ENCODE data around the gene MLH3.

MLH3 gene

DNA sequence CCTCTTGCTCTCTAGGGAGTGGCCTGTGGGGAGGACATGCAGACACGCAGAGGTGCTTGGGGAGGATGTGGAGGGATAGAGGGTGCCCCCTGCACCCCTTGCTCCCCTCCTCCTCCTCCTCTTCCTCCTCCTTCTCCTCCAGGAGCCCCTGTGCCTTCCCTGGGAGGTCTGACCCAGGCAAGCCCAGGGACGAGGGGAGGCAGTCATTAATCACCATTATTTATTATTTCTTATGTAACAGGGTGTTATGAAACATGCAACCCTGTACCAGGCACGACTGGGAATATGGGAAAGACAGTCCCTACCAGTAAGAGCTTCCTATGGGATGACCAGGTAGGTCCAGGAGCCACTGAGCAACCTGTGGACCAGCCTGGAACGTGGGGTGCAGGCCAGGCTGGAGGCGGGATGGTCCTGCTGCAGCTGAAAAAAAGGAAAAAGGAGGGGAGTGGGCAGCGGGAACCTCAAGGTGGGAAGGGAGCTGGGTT is 73.3 kb downstream of the MLH3 start:
- H3K9me3 ChIP-seq (ENCODE audit: insufficient read depth, low read depth, low read length): no peaks in the 10 kb centered on the region
- no peak overlapping the region for H3K27ac ChIP-seq (ENCODE audit: low read depth, low read length)
- H3K4me1 ChIP-seq (ENCODE audit: insufficient read depth, low read length): peaks cover 45% of the 10 kb centered on the region
- H3K36me3 ChIP-seq (ENCODE audit: insufficient read depth, low read length): no peaks in the 10 kb centered on the region
- no peak overlapping the region for H3K4me3 ChIP-seq (ENCODE audit: low read length)
- no peaks in the 10 kb centered on the region for H3K27me3 ChIP-seq (ENCODE audit: insufficient read depth, low read length)
- H3K9ac ChIP-seq (ENCODE audit: low read depth, low read length): no peak overlapping the region
- 65% methylated on average over 4 of the region's 6 CpGs for WGBS

DNA sequence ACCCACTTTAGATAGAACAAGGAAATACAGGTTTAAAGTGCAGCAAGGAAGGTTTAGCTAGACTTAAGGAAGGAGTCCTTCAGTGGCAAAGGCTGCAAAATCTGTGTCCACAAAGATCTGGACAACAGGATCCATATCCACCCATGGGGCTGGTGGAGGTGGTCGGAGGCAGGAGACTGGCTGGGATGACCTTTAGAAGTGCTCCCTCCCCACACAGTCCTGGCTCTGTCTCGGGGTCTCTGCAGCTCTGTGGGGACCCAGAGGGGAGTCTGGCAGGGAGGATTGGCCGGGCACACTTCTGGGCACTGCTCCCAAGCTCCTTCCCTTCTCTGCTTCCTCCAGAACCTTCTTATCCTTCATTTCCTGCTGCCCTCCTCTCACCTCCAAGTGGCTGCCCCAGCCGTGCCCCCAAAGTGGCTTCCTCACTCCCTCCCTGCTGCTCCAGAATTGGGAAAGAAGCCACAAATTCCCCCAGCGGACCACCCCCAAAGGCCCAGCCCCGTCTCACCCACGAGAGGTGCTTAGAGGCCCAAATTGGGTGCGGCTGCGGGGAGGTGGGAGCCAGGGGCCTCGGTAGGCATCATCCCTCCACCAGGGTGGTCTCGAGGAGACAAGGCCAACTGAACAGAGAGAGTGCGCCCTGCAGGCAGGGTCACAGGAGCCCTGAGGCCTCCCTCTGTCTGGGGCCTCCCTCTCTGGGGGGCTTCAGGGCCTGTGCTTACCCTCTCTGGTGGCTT is 73.9 kb downstream of the MLH3 start:
- no peak overlapping the region for H3K27ac ChIP-seq (ENCODE audit: low read depth, low read length)
- H3K4me1 ChIP-seq (ENCODE audit: insufficient read depth, low read length): peaks cover 45% of the 10 kb centered on the region
- no peaks in the 10 kb centered on the region for H3K27me3 ChIP-seq (ENCODE audit: insufficient read depth, low read length)
- H3K9ac ChIP-seq (ENCODE audit: low read depth, low read length): no peak overlapping the region
- H3K9me3 ChIP-seq (ENCODE audit: insufficient read depth, low read depth, low read length): no peaks in the 10 kb centered on the region
- WGBS: 91% methylated on average over 12 of the region's 12 CpGs
- H3K4me3 ChIP-seq (ENCODE audit: low read length): no peak overlapping the region
- no peaks in the 10 kb centered on the region for H3K36me3 ChIP-seq (ENCODE audit: insufficient read depth, low read length)

DNA sequence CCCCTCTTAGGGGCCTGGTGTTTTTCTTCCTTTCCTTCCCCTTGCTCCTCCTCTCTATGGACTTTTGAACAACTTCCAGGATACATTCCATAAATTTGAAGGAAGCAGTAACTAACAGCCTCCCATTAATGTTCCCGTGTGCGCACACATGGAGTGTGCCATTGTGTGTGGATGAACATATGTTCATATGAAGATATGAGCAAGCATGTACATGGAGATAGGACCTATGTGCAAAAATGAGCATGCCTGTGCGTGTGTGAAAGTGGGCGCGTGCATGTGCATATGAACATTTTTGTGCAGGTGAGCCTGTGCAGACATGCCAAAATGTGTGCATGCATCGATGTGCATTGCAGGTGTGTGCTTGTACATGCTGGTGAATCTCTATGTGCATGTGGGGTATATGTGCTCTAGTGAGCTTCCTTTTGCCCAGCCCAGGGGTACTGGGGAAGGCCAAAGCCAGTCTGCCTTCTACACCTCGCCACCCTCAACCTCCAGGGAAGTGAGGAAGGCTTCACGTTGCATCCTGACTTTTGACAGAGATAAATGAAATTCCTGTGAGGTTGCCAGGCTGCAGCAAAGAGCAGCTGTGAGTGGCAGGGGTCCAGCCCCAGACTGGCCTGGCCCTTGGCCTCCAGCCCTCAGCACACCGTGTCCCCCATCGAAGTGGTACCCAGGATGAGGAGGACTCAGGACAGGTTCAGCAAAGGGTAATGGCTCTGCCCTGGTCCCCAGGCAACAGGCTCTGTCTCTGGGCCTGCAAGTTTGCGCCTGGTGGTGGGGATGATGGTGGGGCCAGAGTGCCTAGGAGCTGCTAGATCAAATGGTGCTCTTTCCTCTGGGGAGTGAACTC is 74.8 kb downstream of the MLH3 start:
- Histone ChIP-seq H3K4me1 (ENCODE audit: insufficient read depth, low read length) (peaks cover 45% of the 10 kb centered on the region), H3K27ac (ENCODE audit: low read depth, low read length) (no peak overlapping the region), H3K9me3 (ENCODE audit: insufficient read depth, low read depth, low read length) (no peaks in the 10 kb centered on the region), H3K36me3 (ENCODE audit: insufficient read depth, low read length) (no peaks in the 10 kb centered on the region), H3K9ac (ENCODE audit: low read depth, low read length) (no peak overlapping the region), H3K4me3 (ENCODE audit: low read length) (no peak overlapping the region), H3K27me3 (ENCODE audit: insufficient read depth, low read length) (no peaks in the 10 kb centered on the region)
- WGBS: 94% methylated on average over 11 of the region's 11 CpGs

DNA sequence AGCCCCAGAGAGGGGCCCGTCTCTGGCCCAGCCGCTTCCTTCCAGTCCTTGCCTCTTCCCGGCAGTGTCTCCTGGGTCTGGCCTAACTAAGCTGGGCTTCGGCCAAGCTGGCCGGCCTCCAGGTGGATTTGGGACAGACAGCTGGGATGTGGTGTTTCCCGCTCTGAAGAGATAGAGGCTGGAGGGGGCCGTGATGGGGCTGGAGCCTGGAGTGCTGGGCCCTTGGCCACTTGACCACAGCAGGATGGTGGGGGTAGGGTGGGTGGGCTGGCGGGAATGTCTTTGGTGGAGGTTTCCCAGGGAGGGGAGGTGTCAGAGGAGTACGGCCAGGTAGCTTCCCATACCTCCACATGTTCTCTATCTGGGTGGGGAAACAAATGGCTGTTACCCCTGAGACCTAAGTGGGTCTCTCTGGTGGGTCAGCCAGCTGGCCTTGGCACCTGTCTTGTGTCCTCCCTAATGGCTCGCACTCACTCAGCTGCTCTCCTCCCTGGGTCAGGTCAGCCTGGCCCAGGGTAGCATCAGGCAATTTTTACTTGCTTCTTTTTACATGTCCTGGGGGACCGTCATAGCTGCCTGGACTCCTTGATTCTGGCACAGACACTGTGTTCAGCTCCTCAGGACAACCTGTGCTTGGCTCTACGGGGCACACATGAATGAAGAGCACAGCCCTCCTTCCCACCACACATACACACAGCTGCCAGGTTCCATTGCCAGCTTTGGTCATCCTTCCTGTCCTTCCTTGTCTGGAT is 76.0 kb downstream of the MLH3 start:
- peaks cover 36% of the 10 kb centered on the region for H3K4me1 ChIP-seq (ENCODE audit: insufficient read depth, low read length)
- no peaks in the 10 kb centered on the region for H3K36me3 ChIP-seq (ENCODE audit: insufficient read depth, low read length)
- WGBS: 80% methylated on average over 11 of the region's 12 CpGs
- H3K9me3 ChIP-seq (ENCODE audit: insufficient read depth, low read depth, low read length): no peaks in the 10 kb centered on the region
- H3K4me3 ChIP-seq (ENCODE audit: low read length): no peak overlapping the region
- no peak overlapping the region for H3K27ac ChIP-seq (ENCODE audit: low read depth, low read length)
- H3K9ac ChIP-seq (ENCODE audit: low read depth, low read length): no peak overlapping the region
- H3K27me3 ChIP-seq (ENCODE audit: insufficient read depth, low read length): no peaks in the 10 kb centered on the region

DNA sequence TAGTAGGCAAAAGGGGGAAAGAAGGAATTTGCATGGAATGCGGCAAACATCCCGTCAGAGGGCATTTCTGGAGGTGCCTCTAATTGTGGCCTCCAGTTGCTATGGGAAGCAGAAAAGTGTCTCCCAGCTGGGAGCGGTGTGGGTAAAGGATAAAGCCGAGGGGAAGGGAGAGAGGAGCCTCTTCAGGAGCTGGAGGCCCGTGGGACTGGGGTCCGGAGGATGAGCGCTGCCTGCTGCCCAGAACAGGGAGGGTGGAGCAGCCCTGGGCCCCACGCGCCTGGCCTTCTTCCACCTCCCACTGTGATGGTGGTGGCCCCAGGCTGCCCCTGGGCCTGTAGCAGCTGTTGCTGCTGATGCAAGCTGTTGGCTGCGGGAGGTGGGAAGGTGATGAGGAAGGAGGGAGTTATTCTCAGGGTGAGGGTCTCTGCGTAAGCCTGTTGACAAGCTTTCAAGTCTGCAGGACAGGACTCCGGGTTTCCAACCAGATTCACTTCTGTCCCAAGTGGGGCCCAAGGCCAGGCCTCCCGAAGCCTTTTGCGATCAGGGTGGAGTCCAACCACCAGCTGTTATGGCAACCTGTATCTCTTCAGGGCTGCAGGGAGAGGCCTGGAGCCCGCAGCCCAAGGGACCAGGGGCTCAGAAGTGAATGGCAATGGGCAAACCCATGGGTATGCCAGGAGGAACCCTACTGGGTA is 76.8 kb downstream of the MLH3 start:
- no peak overlapping the region for H3K9ac ChIP-seq (ENCODE audit: low read depth, low read length)

DNA sequence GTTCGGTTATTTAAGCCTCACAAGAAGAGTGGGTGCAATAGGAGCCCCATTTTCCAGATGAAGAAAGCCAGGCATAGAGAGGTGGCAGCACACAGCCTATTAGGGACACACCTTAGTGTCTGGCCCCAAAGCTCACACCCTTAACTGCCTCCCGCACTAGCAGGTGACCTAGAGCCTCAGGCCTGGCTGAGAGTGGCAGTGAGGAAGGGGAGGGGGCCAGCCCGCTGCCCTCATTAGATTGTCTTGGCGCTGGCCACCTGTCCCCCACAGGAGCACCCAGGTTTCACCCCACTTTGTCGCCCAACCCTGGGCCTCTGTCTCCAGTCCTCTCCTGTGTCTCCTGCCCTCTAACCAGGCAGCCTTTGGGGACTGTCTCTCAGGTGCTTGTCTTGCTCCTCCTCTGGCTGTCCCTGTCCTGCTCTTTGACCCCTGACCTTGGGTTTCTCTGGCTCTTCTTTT is 77.3 kb downstream of the MLH3 start:
- Histone ChIP-seq H3K4me1 (ENCODE audit: insufficient read depth, low read length) (peaks cover 23% of the 10 kb centered on the region), H3K27ac (ENCODE audit: low read depth, low read length) (no peak overlapping the region), H3K9ac (ENCODE audit: low read depth, low read length) (no peak overlapping the region), H3K4me3 (ENCODE audit: low read length) (no peak overlapping the region), H3K9me3 (ENCODE audit: insufficient read depth, low read depth, low read length) (no peaks in the 10 kb centered on the region), H3K36me3 (ENCODE audit: insufficient read depth, low read length) (no peaks in the 10 kb centered on the region), H3K27me3 (ENCODE audit: insufficient read depth, low read length) (no peaks in the 10 kb centered on the region)
- WGBS: 88% methylated on average over 5 of the region's 5 CpGs

More for the DNA sequence above, 76.8 kb downstream of the MLH3 start:
- Histone ChIP-seq H3K9me3 (ENCODE audit: insufficient read depth, low read depth, low read length) (no peaks in the 10 kb centered on the region), H3K4me1 (ENCODE audit: insufficient read depth, low read length) (peaks cover 29% of the 10 kb centered on the region), H3K27me3 (ENCODE audit: insufficient read depth, low read length) (no peaks in the 10 kb centered on the region), H3K36me3 (ENCODE audit: insufficient read depth, low read length) (no peaks in the 10 kb centered on the region), H3K27ac (ENCODE audit: low read depth, low read length) (no peak overlapping the region), H3K4me3 (ENCODE audit: low read length) (no peak overlapping the region)
- 72% methylated on average over 15 of the region's 15 CpGs for WGBS

DNA sequence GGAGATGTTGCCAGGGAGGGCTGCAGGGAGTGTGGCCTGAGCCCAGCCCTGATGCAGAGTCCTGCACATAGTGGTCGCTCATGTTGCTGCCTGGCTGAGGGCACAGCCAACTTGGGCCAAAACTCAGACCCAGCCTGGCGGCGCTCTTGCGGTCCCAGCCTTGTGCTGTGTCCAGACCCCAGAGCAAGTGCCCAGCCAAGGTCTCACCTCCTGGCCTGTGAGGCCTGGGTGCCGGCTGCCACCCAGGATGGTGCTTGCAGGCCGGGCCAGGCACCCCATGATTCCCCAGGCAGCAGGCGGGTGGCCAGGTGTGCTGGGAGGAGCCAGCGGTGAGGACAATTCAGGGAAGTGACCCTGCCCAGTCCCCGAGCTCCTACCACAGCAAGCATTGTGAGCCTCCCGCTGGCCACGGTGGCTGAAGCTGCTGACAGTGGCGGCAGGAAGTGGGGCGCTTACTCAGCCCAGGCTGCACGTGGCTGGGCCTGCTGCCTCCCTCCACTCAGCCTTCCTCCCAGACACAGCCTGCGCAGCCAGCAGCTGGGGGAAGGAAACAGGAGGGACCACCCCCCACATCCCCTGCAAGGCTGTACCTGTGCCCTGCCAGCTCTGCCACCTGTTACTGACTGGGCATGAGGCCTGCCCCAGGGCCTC is 78.1 kb downstream of the MLH3 start:
- Histone ChIP-seq H3K27ac (ENCODE audit: low read depth, low read length) (no peak overlapping the region), H3K4me1 (ENCODE audit: insufficient read depth, low read length) (peaks cover 16% of the 10 kb centered on the region)
- 87% methylated on average over 15 of the region's 15 CpGs for WGBS

DNA sequence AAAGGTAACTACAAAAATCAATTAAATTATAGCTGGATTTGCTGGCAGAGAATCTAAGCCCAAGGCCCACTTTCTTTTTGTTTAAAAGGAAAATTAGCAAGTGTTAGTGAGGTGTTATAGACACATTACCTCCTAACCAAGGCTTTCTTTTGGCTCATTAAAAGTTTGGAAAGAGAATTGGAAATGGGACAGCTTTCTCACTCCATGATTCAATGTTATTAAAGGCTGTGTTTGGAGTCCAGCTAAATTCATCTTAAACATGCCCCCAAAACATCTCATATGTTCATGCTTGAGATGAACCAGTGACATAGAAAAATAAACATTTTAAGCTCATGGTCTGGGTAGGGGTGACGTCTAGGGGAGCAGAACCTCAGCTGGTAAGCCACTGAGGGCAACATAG is 82.5 kb downstream of the MLH3 start:
- Histone ChIP-seq H3K4me3 (ENCODE audit: low read length) (no peak overlapping the region), H3K4me1 (ENCODE audit: insufficient read depth, low read length) (peaks cover 4% of the 10 kb centered on the region; the same call in 1 of the 2 replicates), H3K27ac (ENCODE audit: low read depth, low read length) (no peak overlapping the region), H3K27me3 (ENCODE audit: insufficient read depth, low read length) (no peaks in the 10 kb centered on the region), H3K9me3 (ENCODE audit: insufficient read depth, low read depth, low read length) (no peaks in the 10 kb centered on the region), H3K9ac (ENCODE audit: low read depth, low read length) (no peak overlapping the region), H3K36me3 (ENCODE audit: insufficient read depth, low read length) (no peaks in the 10 kb centered on the region)
- 88% methylated on average over 1 of the region's 1 CpG for WGBS

More for the DNA sequence above, 78.1 kb downstream of the MLH3 start:
- Histone ChIP-seq H3K36me3 (ENCODE audit: insufficient read depth, low read length) (no peaks in the 10 kb centered on the region), H3K9me3 (ENCODE audit: insufficient read depth, low read depth, low read length) (no peaks in the 10 kb centered on the region), H3K4me3 (ENCODE audit: low read length) (no peak overlapping the region), H3K9ac (ENCODE audit: low read depth, low read length) (no peak overlapping the region), H3K27me3 (ENCODE audit: insufficient read depth, low read length) (no peaks in the 10 kb centered on the region)

DNA sequence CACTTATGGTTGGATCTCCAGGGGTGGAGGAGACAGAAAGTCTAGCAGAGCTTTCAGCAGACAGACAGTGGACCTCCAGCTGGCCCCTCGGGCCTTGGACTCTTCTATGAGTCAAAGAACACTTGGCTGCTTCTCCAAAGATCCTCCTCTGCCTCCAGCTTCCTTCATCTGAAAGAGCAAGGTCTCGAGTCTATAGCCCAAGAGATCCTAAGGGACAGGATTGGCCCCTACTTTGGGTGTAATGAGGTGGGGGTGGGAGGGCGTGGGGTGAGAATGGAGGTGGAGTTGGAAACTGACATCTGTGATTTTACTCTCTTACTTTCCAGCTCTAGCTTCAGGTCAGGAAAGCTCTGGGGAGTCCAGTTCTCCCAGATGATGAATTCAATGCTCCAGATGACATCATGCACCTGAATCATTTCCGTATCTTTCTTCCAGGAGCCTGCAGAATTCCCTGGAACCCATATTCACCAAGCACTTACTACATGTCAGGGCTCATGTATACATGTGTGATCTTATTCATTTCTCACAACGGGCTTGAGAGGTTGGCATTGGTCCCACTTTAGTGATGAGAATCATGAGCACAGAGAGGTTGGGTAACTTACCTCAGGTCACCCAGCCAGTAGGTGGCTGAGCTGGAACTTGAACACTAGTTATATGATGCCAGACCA is 85.6 kb downstream of the MLH3 start:
- H3K9me3 ChIP-seq (ENCODE audit: insufficient read depth, low read depth, low read length): no peaks in the 10 kb centered on the region
- no peak overlapping the region for H3K4me3 ChIP-seq (ENCODE audit: low read length)
- 87% methylated on average over 5 of the region's 5 CpGs for WGBS
- H3K27me3 ChIP-seq (ENCODE audit: insufficient read depth, low read length): no peaks in the 10 kb centered on the region
- no peak overlapping the region for H3K9ac ChIP-seq (ENCODE audit: low read depth, low read length)
- H3K36me3 ChIP-seq (ENCODE audit: insufficient read depth, low read length): no peaks in the 10 kb centered on the region
- H3K27ac ChIP-seq (ENCODE audit: low read depth, low read length): no peak overlapping the region
- peaks cover 3% of the 10 kb centered on the region; the same call in 1 of the 2 replicates for H3K4me1 ChIP-seq (ENCODE audit: insufficient read depth, low read length)

Data from HUES64 (cell line).